ENCODE data around the gene GNAT1.
A peak's percentile ranks its signal among the peaks of the same experiment; 100 is the strongest.

Gene GNAT1

DNA sequence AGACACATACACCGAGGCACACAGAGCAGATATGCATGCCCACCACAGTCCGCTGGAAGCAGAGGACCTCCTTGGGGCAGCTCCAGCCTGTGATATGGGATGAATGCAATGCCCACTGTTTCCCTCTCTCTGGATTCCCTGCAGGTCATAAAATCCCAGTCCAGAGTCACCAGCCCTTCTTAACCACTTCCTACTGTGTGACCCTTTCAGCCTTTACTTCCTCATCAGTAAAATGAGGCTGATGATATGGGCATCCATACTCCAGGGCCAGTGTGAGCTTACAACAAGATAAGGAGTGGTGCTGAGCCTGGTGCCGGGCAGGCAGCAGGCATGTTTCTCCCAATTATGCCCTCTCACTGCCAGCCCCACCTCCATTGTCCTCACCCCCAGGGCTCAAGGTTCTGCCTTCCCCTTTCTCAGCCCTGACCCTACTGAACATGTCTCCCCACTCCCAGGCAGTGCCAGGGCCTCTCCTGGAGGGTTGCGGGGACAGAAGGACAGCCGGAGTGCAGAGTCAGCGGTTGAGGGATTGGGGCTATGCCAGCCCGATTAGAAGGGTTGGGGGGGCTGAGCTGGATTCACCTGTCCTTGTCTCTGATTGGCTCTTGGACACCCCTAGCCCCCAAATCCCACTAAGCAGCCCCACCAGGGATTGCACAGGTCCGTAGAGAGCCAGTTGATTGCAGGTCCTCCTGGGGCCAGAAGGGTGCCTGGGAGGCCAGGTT, at the start of gene GNAT1:
Gene GNAT1 (plus strand): TSS at position 675 of the 725 bp plus-strand sequence. CDS start 116 bp downstream, outside the sequence.
- DNase-seq = no peak

DNA sequence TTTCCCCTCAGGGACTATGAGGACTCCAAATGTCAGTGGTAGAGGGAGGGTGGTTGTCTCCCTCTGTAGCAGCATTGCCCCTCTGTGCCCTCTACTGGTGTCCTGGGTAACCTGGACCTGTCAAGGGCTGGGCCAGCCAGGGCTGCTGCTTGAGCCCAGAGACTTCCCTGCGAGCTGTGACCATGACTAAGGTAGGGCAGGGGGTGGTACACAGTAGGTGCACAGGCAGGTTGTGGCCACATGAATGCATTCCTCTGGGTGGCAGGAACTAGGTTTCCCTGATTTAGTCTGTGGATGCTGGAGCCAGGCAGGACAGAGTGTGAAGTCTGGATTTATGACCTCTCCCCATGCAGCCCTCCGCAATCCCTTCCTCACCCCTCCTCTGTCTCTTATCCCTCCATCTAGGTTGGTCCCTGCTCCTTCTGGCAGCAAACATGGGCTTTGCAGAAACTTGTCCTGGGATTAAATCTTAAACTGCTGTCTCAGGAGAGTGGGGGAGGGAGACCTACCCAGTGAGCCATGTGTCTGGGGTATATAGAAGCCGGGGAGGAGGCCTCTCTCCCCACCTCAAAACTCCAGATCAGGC, 45.0 kb upstream of the GNAT1 start:
- DNase-seq = no peak

DNA sequence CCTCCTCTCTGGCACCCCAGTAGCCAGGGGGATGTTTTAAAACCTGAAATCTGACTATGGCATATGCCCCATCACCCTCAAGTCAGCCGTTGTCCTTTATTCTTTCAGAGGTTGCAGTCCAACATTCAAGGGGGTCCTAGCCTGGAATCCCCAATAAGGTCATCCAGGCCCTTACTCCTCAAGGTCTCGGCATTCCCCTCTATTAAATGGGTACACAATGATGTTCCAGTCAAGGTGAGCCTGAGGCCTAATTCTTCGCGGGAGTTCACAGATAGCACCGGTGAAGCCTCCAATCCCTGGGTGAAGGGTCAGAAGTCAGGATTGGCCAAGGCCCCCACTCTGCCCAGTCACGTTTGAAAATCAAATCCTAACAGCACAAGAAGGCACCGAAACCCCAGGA, 44.4 kb upstream of the GNAT1 start:
- no peak for DNase-seq

DNA sequence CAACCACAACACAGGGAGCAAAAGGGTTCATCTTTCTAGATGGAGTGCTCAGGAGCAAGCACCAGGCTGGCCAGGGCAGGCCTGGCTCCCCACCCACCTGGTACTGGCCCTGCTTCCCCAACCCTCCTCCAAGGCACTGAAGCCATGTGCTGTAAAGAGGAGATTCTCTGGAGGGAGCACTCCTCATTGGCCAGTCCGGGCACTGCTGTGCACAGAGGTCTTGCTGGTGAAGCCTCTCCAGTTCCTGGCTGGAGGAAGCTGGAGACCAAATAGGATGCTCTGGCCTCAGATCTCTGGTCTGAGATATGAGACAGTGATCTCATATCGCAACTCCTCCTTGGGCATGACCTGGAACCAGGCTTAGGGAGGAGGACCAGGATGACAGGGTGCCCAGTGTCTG, 44.0 kb upstream of the GNAT1 start:
- no peak for DNase-seq

DNA sequence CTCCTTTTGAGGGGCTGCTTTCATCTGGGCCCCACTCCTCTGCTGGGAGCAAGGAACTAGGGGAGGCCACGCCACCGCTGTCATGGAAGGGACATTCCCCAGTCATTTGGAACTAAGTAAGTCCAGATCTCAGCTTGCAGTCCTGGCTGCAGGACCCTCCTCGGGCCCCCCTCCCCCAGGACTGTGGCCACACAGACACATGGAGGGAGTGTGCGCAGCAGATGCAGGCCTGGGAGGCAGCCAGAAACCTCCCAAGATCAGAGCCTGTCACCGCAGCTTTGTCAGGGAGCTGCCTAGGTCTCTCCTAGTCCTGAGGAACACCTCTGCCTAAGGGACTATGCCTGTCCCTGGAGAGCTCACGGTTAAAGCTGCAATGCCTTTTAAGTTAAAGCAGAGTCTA, 43.5 kb upstream of the GNAT1 start:
- DNase-seq = no peak

DNA sequence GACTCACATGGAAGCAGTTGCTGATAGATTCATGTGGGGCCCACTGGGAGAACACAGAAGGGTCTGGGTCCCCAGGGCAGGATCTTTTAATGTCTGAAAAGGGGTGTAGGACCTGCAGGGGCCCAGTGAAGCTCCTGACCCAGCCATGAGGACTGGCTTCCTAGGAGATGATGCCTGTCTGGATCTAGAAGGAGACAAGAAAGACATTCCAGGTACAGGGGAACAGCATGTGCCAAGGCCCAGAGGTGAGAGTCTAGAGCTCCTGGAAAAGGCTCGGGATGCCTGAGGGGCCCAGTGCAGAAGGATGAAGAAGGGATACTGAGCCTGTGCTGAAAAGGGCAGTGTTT, 41.0 kb upstream of the GNAT1 start:
- DNase-seq = no peak

DNA sequence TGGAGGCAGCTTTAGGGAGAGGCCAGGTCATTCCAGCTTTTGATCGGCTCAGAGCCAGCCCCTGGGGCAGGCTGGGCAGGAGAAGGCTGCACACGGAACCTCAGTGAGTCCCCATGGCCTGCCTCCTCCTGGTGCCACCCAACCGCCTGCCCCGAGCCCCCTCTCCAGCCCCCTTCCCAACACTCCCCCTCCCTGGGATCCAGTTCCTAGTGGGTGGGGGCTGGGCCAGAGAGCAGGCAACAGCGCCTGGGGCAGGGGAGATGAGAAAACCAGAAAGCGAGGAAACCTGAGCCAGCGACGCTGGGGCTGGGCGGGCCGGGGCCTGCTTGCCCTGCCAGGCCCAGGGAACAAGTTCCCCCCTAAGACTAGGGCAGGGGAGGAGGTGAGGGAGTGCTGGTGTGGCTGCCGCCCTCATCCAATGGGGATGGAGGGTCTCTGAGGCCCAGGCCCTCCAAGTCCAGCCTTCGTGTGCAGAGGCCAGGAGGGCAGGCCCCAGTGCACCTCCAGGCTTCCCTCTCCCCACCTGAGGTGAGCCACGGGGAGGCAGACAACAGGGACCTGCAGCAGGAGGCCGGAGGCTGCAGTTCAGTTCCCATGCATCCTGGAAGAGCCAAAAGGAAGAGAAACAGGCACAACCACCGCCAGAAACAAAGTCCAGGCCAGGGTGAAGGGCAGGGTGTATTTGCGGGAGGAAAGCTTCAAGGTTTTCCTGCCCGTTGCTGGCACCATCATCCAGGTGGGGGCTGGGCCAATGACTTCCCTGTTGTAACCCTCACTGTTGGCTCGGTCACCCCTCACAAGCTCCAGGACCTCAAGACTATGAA, 40.3 kb upstream of the GNAT1 start:
- DNase-seq = no peak

DNA sequence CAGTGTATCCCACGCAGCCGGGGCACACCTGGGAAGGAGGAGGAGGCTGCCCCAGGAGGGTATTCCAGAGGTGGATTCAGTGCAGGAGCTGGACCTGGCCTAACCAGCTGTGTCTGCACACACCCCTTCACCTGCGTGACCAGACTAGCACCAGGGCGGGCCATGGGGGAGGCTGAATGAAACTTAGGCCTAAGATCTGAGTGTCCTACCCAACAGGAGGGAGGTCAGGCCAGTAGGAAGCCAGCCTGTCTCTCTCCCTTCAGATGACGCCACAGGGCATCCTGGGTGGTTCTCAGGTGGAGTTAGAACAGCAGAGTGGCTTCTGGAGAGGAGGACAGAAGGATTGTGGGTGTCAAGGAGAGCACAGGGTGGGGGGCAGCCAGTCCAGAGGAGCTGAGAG, 39.7 kb upstream of the GNAT1 start:
- no peak for DNase-seq

DNA sequence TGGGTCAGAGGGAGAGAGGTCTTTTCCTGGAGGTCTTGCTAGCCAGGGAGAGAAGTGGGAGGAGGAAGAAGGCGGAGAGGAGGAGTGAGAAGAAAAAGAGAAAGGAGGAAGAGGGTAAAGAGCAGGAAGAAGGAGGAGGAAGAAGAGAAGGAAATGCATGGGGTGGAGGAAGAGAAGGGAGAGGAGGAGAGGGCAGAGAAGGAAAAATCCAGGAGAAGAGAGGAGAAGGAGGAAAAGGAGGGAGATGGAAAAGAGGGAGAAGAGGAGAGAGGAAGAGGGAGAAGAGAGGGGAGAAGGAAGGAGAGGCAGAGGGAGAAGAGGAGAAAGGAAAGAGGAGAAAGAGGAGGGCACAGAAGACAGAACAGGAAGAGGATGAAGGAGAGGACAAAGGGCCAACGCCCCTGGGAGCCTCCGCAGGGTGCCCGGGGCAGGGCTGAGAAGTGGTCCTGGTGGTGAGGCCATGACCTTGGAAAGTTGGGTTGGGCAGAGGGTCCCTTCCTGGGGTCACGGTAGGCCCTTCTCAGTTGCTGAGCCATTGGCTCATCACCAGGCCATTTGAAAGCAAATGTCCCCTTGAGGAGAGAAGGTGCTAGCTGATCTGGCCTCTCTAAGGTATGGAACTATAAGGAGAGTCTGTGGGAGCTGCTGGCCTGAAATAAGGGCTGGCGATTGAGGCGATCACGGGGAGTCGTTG, 37.5 kb upstream of the GNAT1 start:
- DNase-seq = no peak

DNA sequence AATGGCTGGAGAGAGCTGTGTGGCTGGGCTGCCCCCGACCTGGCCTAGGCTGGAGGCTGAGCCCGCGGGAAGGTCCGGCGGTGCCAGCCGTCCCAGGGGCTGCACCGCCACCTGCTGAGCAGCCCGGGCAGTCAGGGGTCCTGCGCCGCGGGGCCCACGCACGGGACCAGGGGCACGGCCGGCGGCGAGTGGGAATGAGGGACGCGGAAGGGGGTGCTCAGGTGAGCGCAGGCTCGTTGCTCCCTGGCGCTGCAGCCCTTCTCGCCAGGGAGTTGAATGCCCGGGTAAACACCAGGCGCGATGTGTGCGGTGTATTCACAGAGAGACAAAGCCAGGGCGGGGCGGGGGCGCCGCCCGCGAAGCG, 37.0 kb upstream of the GNAT1 start:
- DNase-seq = no peak

DNA sequence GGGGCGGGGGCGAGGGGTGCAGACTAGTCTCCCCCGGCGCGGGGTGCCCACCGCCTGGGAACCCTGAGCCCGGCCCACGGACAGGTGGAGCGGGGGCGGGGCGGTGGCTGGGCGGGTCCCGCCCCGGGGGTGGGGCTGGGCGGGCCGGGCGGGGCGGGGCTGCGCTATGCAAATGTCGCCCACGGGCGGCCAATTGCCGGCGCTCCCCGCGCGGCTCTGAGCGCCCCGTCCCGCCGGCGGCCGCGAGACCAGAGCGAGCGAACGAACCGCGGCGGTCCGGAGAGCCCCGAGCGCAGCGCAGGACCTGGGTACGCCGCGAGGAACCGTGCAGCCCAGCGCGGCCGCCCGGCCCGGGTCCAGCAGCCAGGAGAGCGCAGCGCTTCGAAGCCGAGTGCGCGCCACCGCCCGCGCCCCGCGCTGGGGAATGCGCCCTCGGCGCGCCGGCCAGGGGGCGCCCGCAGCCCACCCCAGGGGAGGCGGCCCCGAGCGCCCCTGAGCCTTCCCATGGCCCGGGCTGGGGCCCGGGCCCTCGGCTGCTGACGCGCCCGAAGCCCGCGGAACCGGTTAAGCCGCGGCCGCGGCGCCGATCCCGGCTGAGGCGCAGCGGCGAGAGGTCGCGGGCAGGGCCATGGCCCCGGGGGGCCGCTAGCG, 36.4 kb upstream of the GNAT1 start, which contains the start of gene SEMA3F:
Gene SEMA3F (plus strand): TSS at position 485 of the 651 bp plus-strand sequence. CDS start 4,299 bp downstream, outside the sequence.
- peak; percentile 88 for DNase-seq

DNA sequence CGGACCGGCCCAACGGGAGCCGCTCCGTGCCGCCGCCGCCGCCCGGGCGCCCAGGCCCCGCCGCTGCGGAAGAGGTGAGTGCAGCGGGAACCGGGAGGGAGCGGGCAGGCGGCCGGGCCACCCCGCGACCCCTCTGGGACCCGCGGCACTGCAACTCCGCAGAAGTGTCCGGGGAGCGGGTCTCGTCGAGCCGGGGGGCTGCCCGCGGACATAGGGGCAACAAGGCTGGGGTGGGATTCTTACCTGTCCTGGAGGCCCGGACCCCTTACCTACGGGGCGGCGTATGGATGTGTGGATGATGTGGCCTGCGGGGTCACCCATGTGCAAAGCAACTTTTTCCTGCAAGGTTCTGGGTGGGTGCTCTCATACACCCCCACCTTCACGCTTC, 35.9 kb upstream of the GNAT1 start:
- no peak for DNase-seq

DNA sequence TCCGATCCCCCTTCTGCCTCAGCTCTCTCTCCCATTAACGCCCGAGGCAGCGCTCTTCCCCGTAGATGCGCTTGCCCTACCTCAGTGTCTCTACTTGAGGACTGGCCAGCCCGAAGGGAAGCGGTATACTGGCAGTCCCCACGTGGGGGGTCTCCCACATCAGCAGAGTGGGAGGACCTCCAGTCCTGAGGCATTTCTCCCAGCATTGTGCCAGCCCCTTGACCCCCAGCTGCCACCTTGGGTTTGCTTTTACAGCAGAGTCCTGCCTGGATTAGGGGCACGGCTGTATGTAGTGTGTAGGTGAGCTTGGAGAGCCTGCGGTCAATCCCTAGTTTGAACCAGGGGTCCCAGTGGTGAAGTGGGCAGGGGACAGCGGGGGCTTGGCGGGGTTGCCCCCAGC, 35.5 kb upstream of the GNAT1 start:
- DNase-seq = no peak

DNA sequence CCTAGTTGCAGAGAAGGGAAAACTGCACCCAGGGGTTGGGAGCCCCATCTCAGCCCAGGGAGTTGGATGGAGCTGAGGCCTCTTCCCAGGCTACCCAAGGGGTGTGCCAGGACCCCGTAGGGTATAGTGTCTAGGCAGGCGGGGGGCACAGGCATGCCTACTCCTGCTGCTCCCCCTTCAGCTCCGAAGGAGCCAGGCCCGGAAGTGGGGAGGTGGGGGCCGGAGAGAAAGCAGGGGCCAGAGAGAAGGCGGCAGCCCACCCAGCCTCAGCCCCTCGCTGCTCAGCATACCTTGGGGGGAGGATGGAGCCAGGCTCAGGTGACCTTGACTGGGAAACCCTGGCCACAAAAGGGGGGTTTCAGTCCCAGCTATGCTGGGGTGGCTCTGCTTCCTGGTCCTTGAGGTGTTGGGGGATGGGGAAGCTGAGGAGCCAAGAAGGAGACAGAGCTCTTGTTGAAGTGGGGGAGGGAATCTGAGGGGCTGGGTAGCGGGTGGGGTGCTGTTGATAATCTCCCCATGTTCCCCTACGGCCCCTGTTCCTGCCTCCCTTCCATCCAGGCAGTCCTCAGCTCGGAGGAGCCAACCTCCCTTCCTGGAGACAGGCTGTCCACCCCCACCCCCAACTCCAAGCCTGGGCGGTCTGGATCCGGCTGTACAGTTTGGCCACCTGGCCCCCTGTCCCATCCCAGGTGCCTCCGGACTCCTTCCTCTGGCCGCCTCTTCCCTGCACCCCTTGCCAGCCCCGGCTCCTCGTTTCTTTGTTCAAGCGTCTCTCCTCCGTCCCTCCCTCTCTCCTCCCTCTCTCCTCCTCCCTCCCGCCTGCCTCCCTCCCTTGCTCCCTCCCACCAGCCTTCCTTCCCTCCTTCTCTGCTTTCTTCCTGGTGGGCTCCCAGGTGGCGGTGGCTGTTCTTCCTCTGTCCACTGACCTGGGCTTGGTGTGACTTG, 34.6 kb upstream of the GNAT1 start:
- DNase-seq = no peak

DNA sequence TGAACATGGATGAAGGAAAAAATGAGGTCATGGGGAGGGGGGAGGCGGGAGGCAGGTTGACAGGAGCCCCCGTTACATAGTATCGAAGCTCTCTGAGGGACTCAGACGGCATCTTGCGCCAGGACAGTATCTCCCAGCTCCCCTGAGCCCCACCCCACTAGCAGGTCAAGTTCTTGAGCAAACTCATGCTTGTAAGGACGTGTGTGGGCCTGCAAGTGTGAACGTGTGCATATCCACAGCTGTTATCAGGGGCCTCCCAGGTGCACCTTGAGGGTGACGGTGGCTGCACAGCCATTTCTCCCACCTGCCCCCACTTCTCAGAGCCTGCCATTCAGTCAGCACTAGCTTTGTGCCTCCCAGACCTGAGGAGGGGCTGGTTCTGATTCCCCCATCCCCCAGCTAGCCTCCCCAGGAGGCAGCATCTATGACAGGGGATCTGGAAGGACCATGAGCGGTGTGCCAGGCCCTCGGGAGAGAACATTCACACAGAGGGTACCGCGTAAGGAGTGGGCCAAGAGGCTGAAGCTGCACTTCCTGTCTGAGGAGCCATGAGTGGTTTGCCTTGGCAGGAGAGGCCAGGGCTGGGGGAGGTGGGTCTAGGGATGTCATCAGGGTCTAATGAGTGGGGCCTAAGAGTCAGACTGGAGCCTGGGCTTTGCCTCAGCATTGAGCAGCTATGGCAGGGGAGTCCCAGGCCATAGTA, 33.4 kb upstream of the GNAT1 start:
- DNase-seq = no peak

DNA sequence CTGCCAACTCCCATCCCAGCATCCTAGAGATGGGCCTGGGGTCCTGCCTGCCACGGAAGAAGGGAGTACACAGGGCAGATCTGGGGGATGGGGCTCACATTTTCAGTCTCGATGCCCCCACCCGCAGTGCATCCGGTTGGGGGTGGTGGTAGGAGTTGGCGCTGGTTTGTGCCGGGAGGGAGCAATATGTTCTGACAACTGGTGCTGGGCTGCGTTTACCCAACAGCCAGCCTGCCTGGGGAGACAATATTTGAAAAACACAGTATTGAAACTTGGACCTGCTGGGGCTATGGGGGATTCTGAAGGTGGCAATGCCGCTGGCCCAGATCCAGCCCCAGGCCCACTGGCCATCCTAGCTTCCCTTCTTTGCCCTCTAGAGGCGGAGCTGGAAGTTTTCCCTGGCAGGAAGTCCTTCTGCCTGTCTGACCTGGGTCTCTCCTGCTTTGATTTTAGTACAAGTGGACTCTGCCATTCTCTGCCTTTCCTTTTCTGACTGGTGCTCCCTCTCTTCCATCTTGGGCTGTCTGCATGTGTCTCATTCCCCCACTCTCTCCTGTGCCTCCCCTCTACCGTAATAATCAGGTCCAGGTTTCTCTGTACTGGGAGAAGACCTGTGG, 32.8 kb upstream of the GNAT1 start:
- no peak for DNase-seq

DNA sequence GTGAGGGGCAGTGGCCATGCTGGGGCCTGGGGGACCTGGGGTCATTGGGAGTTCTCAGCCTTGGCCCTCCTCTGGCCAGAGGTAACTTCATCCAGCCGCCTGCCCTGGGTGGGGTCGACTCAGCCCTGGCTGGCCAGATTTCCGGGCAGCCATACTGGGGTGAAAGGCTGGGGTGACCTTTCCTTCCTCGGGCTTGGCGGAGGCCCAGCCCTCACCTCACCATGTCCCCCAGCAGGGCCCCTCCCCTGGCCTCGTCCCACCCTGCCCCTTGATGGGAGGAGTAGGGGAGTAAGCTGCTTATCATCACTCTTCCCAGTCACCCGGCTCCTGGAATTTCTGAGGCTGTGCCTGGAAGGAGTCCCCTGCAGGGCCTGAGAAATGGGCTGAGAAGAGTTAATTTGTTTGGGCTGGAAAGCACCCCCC, 30.8 kb upstream of the GNAT1 start:
- no peak for DNase-seq

DNA sequence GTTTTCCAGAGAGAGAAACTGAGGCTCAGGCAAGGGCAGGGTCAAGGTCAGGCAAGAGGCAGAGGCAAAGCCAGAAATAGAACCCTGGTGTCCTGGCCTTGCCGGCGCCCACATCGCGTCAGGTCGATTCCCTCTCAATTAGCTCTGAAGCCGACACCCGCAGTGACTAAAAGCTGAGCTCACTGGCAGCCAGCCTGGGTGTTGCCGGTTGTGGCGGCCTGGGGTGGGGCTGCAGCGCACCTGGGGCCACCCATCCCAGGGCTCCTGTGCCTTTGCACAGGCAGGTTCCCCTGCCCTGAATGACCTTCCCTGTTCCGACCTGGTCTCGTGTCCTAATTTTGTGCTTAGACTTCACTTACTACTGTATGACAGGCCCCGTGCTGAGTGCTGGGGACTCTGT, 30.1 kb upstream of the GNAT1 start:
- no peak for DNase-seq

DNA sequence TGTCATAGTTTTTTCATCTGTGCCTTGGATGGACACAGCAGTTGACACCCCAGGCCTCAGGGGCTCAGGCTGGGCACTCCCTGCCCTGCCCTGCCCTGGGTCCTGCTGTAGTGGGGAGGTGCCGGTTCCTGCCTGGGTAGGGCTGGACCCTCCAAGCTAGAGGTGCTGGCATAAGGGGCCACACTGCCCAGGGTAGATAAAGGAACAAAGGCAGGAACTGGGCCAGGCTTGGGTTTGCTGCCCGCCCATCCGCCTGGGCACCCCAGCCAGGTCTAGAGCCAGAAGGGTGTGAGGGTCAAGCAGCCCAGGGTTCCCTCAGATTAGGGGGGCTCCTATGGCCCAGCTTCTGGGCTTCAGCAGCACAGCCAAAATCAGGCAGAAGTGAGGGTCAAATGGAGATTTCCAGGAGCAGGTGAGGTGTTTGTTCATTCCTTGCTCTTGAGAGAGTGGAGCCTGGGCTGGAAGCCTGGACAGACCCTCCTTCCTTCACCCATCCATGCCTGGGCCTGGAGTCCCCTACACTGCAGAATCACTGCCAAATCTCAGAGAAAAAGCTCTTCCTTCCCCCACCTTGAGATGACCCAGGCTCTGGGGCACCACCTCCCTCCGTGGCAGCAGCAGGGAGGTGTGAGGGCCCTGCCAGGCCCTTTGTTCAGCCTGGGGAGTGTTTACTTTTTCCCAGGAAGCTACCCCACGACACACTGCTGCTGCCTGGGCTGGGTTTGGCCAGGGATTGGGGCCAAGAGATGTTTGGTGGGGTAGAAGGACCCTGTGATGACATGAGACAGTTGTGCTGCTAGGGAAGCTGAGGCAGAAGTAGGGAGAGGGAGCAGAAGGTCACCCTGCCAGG, 29.2 kb upstream of the GNAT1 start:
- no peak for DNase-seq

Data from activated effector memory CD4-positive, alpha-beta T cell treated with anti-CD3 and anti-CD28 coated beads, Interleukin-2, amount 50 U/mL, for 16 hours (primary cell).